MCF 10A (cell line): ENCODE data around the gene NR1I3. TPM values are rescaled to one million over a fixed set of nuclear protein-coding genes. Genes with fewer than 3 reads are reported as not detected.

Experiments used
- BruUV-seq: library from RNA; stranded (reverse); fragments of 400-500 nt; replicated peaks from 2 replicates; lab custom pipeline; 2021; lab: Mats Ljungman, UMichigan
- CTCF ChIA-PET: fragments of 300-600 bp; sonication (Branson Sonifier 250); formaldehyde crosslinking; extraction: SDS; loops from one replicate; lab custom pipeline; 2021; ENCODE audit warnings: antibody characterized with exemption, inconsistent platforms; lab: Yijun Ruan, JAX
- POLR2A ChIA-PET: fragments of 300-600, 350-650 bp; sonication (Branson Sonifier 250); formaldehyde crosslinking; extraction: SDS; loops from one replicate; lab custom pipeline; 2020; ENCODE audit warnings: antibody characterized with exemption, inconsistent platforms; lab: Yijun Ruan, JAX
- DNase-seq: peaks from one replicate; pipeline ENCODE4 v3.0.0-alpha.2; 2018; ENCODE audit not compliant: unreplicated experiment
- H3K27ac Mint-ChIP-seq: one replicate; pipeline ENCODE4 v1.8.0; 2022; ENCODE audit warnings: mild to moderate bottlenecking, low read depth, mixed read lengths; ENCODE audit not compliant: unreplicated experiment
- H3K27me3 Mint-ChIP-seq: one replicate; pipeline ENCODE4 v1.8.0; 2022; ENCODE audit warnings: mixed read lengths; ENCODE audit not compliant: insufficient read depth, unreplicated experiment
- H3K36me3 Mint-ChIP-seq: one replicate; pipeline ENCODE4 v1.8.0; 2022; ENCODE audit warnings: mild to moderate bottlenecking, moderate library complexity, mixed read lengths; ENCODE audit not compliant: insufficient read depth, unreplicated experiment
- H3K4me1 Mint-ChIP-seq: one replicate; pipeline ENCODE4 v1.8.0; 2022; ENCODE audit warnings: mixed read lengths; ENCODE audit not compliant: insufficient read depth, unreplicated experiment
- H3K4me3 Mint-ChIP-seq: one replicate; pipeline ENCODE4 v1.8.0; 2022; ENCODE audit warnings: mild to moderate bottlenecking, moderate library complexity, mixed read lengths; ENCODE audit not compliant: unreplicated experiment
- H3K9me3 Mint-ChIP-seq: one replicate; pipeline ENCODE4 v1.8.0; 2022; ENCODE audit warnings: mixed read lengths; ENCODE audit not compliant: unreplicated experiment
- intact Hi-C: fragments of 100-400 bp; cut with micrococcal nuclease; formaldehyde crosslinking; loops from 2 replicates; pipeline ENCODE4 v1.14.1; 2022
- total RNA-seq: library from RNA; stranded (reverse); gene quantifications from 2 replicates; pipeline ENCODE4 v1.2.3, GENCODE V29; 2022
- TF ChIP-seq, protein P1 (sequence below): fragments of 200-600 bp; IDR thresholded peaks from one replicate; pipeline ENCODE4 v1.8.0; 2022; ENCODE audit warnings: antibody characterized with exemption, mild to moderate bottlenecking; ENCODE audit not compliant: unreplicated experiment

Gene NR1I3
- total RNA-seq, 1 experiment from 2014 or later, result not detected

GRCh38 chr1:161226759-161227158 lies 11.2 kb downstream of the NR1I3 start:
- TF ChIP-seq, protein P1, sequence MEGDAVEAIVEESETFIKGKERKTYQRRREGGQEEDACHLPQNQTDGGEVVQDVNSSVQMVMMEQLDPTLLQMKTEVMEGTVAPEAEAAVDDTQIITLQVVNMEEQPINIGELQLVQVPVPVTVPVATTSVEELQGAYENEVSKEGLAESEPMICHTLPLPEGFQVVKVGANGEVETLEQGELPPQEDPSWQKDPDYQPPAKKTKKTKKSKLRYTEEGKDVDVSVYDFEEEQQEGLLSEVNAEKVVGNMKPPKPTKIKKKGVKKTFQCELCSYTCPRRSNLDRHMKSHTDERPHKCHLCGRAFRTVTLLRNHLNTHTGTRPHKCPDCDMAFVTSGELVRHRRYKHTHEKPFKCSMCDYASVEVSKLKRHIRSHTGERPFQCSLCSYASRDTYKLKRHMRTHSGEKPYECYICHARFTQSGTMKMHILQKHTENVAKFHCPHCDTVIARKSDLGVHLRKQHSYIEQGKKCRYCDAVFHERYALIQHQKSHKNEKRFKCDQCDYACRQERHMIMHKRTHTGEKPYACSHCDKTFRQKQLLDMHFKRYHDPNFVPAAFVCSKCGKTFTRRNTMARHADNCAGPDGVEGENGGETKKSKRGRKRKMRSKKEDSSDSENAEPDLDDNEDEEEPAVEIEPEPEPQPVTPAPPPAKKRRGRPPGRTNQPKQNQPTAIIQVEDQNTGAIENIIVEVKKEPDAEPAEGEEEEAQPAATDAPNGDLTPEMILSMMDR, result no peak
- Mint-ChIP-seq H3K27me3 (no peaks in the 10 kb centered on the region), H3K4me1 (peaks cover 22% of the 10 kb centered on the region), H3K9me3 (no peaks in the 10 kb centered on the region), H3K27ac (peak overlapping the region; percentile 88), H3K4me3 (peak overlapping the region; percentile 90), H3K36me3 (peaks cover 22% of the 10 kb centered on the region)
- no TSS peak for BruUV-seq
- CTCF ChIA-PET, result interaction anchor here (0.6 to 18.5 kb wide), 50 partner anchors 9 to 530 kb away, joined by 3 to 444 read pairs (median 6); partner anchors contain the start of genes ADAMTS4, CFAP126, FCER1G and NDUFS2
- POLR2A ChIA-PET, result interaction anchor here (0.5 to 6.8 kb wide), 18 partner anchors 9 to 1129 kb away, joined by 3 to 81 read pairs (median 8); partner anchors contain the start of genes B4GALT3, NDUFS2, PPOX and SDHC
- intact Hi-C loops, result loop anchor here (1.0 to 10.0 kb wide), 5 partner anchors 65 to 508 kb away; partner anchors contain the start of gene SDHC
- DNase-seq, result no peak

GRCh38 chr1:161226320-161226711 lies 11.7 kb downstream of the NR1I3 start:
- H3K36me3 Mint-ChIP-seq, result peaks cover 22% of the 10 kb centered on the region
- ChIA-PET POLR2A (interaction anchor here (0.6 to 6.8 kb wide), 30 partner anchors 9 to 1129 kb away, joined by 3 to 81 read pairs (median 4); partner anchors contain the start of genes ADAMTS4, B4GALT3, DEDD and F11R), CTCF (interaction anchor here (0.5 to 18.5 kb wide), 58 partner anchors 9 to 969 kb away, joined by 3 to 444 read pairs (median 5); partner anchors contain the start of genes ADAMTS4, CFAP126, FCER1G and NDUFS2)
- H3K4me3 Mint-ChIP-seq, result peak overlapping the region; percentile 90
- intact Hi-C loops, result loop anchor here (10.0 kb wide), 1 partner anchor 508 kb away; no protein-coding TSS in a partner anchor
- H3K9me3 Mint-ChIP-seq, result no peaks in the 10 kb centered on the region
- H3K27ac Mint-ChIP-seq, result peak overlapping the region; percentile 88
- TF ChIP-seq, protein P1, result no peak
- DNase-seq, result peak; percentile 27
- H3K4me1 Mint-ChIP-seq, result peaks cover 22% of the 10 kb centered on the region
- no TSS peak for BruUV-seq
- no peaks in the 10 kb centered on the region for H3K27me3 Mint-ChIP-seq

DNA sequence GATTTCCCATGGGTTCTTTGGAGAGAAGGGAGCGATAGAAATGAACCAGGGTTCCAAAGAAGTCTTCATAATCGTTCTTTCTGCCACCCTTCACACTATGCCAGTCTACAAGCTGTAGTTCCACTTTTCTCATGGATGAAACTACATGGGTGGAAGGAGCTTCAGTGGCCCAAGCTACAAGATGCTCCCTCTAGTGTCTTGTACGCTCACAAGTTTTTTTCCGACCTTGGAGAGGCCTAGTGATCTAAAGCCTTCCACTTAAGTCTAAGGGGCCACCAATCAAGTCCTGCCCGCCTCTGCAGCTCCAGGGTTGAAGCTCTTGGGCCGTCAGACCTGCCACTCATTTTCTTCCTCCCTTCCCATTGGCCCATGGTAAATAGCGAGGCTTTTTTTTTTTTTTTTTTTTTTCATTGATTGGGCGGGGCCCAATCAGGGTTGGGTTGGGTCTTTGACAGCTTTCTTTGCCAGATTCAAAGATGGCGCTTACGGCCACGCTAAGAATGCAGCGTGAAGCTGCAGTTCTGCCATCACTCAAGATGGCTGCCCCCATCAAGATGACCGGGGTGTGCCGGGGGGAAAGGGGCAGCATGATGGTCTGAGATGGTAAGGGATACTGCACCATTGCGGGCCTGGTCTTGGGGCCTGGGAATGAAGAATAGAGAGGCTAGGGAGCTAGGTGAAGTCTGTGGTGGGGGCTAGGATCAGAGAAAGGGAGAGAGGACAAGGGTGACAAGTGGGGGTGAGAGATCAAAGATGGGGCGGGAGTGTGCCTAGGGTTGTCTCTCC lies 12.3 kb downstream of the NR1I3 start, which contains the start of gene TOMM40L:
Gene TOMM40L, plus strand, starts transcription at position 527 of the 786 bp plus-strand sequence. CDS start 430 bp downstream, outside the sequence.
- Mint-ChIP-seq H3K36me3 (peaks cover 22% of the 10 kb centered on the region), H3K27ac (peak within 1 kb of the TSS; percentile 88), H3K27me3 (no peaks in the 10 kb centered on the region), H3K4me3 (peak within 1 kb of the TSS; percentile 90), H3K9me3 (no peaks in the 10 kb centered on the region), H3K4me1 (peaks cover 22% of the 10 kb centered on the region)
- no TSS peak for BruUV-seq
- peak; percentile 100 for DNase-seq
- intact Hi-C loops, result loop anchor here (1.0 to 10.0 kb wide), 5 partner anchors 16 to 509 kb away; partner anchors contain the start of gene NDUFS2
- CTCF ChIA-PET, result interaction anchor here (0.5 to 18.5 kb wide), 56 partner anchors 8 to 1339 kb away, joined by 3 to 444 read pairs (median 5); partner anchors contain the start of genes ADAMTS4, B4GALT3, CFAP126 and FCER1G
- POLR2A ChIA-PET, result interaction anchor here (0.6 to 6.8 kb wide), 36 partner anchors 9 to 937 kb away, joined by 3 to 81 read pairs (median 4); partner anchors contain the start of genes ADAMTS4, B4GALT3, DEDD and F11R
- TF ChIP-seq, protein P1, result peak; percentile 62
